ENCODE measurements around the gene RAI1.

Gene RAI1

DNA sequence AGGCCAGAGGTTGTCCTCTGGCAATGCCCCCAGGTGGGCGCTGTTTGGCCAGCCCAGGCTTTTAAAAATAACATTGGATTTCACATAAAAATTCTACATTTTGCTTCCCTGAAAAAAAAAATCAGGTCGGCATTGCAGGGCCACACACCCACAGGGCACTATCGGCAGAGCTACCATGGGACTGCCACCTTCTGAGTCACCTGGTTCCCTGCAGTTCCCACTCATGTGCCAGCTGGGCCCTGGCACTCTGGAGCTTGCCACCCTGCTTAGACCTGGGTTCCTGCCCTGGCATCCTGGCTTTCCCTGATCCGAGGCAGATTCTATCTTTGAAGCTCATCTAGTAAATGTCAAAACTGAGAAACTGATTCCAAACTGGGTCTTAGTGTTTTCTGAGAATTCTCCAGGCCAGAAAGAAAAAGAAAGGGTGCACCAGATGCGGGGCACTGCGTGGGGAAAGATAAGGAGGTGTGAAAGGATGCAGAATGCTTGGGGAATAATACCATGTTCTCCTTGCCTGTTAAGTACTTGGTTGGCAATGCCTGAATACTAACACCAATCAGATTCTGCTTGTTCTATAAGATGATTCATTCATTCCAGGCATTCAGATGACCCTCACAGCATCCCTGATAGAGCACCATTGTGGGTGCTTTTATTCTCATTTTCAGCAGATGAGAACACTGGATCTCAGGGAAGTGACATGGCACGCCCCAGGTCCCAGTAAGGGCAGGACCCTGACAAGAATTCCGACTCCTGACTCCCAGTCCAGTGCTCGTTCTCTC is 51.8 kb downstream of the RAI1 start:
- no peak for DNase-seq (ENCODE audit: low spot score)

DNA sequence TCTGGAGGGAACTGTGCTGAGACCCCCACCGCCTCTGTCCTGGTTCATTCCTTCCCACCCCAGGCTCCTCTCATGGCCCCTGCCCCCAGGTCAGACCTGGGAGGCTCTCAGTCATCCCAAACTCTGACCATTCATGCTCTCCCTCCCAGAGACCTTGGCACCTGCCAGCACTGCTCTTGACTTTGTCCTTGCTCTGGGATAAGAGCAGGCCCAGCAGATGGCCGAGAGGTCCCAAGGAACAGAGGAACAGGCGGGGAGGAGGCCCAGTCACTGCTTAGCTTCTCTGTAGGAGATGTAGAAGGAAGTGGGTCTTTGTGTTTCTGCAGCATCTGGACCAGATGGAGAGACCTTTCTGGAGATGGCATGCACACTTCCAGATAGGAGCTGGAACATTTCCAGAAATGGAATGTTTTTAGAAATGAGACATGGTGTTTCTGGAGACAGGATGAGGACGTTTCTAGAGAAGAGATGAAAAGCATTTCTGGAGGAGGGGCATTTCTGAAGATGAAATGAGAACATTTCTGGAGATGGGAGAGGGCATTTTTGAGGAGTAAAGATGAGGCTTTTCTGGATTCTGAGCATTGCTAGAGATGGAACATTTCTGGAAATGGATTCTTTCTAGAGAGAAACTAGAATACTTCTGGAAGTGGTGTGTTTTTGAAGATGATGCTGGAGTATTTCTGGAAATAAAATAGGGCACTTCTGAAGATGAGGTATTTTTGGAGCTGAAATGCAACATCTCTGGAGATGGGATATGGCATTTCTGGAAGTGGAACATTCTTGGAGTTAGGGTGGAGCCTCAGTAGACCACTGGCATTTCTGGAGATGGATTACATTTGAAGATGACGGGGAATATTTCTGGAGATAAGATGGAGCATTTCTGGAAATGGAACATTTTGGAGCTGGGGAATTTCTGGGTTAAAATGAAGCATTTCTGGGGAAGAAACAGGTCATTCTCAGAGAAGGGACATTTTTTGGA is 55.2 kb downstream of the RAI1 start:
- DNase-seq (ENCODE audit: low spot score): no peak

DNA sequence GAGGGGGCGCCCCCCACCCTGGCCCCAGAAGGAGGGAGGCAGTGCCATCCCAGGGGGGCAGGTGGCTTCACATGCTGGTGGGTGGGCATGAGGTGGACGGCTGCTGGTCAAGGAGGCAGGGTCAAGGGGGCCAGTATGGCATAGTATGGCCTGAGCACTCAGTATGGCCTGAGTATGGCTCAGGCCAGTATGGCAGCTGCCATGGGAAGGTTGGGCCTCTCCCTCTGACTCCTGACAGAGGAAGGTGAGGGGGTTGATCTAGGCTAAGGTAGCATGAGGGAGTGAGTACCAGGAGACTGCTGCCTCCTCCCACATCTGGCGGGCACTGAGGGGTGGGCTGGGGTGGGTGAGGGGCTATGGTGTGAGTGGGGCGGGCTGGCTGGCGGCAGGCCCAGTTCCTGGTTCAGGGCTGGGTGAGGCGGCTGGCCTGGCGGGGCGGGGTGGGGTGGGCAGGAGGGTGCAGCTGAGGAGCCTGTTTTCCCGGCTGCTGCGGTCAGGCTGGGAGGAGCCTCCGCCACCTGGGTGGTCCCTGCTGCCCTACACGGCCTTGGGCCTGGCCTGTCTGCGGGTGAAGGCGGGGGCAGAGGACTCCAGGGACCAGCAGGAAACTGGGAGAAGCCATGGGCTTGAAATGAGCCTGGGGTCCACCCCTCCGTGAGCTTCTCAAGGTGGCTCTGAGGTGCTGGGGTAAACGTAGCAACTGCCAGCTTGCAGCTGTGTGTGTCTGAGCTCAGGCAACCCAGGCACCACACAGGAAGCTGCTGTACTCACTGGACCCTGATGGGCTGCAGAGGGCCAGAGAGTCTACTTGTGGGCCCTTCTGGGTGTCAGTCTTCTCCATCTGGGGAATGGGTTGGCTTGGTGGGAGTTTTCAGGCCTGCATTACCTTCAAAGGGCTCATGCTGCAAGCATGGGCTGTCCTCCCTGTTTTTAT is 57.0 kb downstream of the RAI1 start:
- DNase-seq (ENCODE audit: low spot score): no peak

DNA sequence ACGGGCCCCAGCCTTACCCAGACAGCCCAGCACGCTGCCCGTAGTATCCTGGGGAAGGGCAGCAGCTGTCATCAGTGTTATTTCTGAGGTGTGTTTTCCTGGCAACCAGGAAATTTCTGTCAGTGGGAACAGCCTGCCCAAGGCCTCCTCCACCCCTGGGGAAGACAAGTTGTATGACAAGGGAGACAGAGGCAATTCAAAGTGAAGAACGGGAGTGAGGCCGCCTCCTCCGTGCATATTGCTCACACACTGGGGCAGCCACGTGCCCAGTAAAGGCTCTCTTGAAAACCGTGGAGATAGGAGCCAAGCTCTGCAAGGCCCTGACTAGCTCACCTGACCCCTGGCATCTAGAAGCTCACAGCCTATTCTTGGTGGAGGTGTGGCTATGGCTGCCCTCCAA is 57.6 kb downstream of the RAI1 start:
- no peak for DNase-seq (ENCODE audit: low spot score)

DNA sequence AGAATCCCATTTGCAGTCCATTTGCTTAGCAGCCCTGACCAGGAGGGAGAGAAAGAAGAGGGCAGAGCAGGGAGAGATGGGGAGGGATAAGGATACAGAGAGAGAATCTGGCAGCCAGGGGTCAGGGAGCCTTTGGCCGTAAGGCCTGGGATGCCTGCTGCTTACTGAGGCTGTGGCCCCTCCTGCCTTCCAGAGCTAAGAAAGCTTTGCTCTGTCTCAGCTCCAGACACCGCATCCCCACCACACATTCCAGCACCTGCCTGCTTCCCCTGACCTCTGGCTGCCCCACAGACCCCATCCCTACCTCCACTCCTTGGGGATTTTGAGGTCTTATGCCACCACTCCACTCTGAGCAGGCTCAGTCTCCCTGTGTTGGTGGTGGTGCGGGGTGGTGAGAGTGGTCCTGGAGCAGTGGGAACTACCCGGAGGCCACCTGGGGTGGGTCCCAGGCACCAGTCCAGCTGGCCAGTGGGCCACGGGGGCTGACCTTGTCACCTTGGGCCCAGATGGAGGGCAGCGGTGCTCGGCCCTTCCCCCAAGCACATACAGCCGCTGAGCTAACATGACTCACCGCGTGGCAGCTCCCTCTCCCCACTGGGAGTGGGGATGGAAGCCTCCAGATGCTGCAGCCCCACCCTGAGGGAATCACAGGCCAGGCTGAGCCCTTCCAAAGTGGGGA is 58.3 kb downstream of the RAI1 start:
- no peak for DNase-seq (ENCODE audit: low spot score)

DNA sequence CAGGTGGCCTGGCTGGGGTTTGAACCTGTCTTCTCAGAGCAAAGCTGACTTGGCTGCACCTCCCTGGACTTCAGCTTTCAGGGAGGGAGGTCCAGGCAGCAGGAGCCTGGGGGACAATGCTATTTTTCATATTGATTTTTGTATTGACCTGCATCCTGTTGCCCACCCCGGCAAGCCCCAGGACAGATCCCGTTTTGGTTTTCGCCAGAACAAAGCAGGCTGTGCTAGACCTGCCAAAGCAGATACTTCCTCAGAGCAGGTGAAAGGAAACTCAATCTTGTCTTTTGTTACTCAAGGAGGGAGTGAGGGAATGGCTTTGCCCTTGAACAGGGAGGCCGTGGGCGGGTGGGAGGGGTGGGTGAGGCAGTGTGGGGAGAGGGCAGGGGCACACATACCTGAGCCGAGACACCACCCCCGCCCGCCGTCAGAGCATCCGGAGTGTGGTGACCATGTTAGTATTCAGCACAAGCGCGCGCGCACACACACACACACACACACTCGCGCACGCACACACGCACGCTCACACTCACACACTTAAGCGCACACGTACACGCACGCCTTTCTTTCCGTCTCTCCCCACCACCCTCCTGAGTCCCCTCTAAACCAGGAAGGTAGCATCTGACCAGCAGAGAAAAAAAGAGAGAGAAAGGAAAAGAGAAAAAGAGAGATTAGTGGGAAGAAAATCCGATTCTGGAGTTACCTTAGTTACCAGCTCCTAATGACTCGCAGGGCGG is 59.5 kb downstream of the RAI1 start:
- no peak for DNase-seq (ENCODE audit: low spot score)

DNA sequence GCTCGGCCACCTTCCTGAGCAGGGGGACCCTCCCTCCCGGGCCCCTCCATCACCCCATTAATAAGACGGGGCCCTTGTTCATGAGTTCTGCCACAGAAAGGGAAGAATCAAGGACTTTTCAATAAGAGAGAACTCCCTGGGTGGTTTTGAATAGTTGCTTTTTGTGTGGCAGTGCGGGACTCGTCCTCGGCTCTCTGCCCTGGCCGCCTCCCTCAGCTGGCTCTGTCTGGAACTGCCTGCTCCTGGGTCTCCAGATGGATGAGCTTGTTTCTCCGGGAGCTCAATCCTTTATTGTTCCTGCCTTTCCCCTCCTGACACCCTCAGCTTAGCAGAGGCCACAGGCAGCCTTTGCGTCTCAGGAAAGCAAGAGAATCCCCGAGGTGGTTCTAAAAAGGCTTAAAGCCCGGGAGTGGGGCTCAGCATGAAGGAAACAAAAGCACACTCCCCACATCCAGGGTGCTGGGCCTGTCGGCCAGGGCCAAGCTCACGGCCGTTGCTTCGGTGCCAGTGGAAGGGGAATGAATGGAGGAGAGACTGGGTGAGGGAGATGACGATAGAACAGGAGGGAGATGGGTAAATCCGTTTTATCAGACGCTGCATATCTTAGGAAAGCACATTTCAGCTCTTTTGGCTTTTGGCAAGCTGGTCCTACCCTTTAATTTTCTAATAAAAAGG is 60.2 kb downstream of the RAI1 start:
- DNase-seq (ENCODE audit: low spot score): no peak

DNA sequence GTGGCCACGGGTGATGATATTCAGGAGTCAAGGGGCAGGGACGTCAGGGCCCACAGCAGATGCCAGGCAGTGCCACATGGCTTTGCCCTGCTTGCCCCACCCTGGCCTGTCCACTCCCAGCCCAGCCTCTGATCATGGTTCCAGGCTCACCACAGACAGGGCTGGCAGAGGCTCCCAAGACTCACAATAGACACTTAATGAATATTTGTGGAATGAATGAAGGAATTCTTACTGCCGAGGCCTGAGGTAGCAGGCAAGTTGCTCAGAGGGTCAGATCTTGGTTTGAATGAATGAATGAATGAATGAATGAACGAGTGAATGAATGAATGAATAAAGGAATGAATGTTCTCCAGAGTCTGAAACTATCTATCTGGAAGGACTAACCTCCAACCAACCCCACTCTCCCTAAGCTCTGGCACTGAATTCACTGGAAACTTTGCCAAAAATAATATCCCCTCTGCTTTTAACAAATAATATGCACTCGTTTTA is 60.9 kb downstream of the RAI1 start:
- DNase-seq (ENCODE audit: low spot score): no peak

DNA sequence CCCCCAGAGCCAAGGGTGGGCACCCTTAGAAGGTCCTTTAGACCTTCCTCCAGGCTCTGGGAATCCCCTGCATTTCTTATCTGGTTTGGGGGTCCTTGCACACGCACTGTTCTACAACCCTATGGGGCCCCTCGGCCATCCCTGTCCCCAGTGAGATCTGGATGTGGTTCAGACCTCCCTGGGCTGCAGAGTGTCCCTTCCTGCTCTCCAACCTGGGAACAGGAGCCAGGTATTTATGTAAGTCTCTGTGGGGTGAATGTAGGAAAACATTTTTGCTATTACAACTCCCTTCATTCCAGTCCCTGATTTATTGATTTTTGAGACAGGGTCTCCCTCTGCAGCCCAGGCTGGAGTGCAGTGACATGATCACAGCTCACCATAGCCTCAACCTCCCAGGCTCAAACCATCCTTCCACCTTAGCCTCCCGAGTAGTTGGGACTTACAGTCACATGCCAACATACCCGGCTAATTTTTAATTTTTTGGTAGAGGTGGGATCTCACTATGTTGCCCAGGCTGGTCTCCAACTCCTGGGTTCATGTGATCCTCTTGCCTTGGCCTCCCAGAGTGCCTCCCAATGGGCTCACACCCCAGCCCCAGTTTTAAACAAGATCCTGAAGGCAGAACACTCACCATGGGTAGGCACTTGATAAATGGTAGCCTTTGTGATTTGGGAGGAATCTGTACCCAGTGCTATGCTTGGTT is 61.6 kb downstream of the RAI1 start:
- no peak for DNase-seq (ENCODE audit: low spot score)

DNA sequence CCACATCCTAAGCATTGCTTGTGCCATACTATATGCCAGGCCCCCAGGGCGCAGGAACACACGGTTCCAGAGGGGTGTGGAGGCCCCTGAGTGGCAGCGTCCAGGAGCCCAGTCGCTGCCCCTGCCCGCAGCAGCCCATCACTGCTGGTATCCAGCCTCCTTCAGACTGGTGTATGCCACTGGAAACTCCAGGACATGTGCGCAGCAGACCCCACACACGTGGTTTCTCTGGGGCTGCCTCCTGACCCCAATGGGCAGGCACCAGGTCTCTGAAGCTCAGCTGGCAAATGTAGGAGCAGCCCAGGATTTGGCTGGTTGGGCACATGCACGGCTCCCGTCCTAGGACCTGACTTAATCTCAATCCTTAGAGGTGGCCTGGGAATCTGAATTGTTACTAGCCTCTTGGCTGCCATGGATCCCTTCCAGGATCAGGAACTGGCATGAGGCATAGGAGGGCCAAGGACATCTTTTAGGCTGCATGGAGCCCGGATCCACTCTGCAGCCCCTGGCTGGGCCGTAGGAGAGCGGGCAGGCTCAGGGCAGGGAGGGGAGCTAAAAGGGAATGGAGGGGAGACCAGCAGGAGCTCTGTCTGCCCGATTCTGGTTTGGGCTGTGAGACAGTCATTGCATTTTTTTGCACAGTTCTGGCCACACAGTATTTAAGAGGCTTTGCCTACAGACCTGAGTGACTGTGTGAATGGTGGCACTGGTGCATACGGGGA is 62.3 kb downstream of the RAI1 start:
- DNase-seq (ENCODE audit: low spot score): no peak

DNA sequence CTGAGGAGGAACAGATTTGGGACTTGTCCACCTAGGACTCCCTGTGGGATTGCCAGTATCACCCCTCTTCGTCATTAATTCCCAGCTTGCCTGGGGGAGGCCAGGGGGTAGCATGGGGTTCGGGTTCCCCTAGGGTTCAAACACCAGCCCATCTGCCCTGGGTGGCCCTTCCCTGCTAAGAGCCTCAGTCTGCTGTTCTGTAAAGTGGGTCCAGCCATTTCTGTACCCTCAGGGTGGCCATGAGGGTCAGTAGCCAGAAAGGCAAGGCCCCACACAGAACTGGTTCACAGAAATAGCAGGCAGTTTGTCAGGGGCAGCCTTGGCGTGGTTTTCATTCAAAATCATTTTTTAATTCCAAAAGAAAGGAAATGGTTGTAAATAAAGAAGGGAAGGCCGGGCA is 62.9 kb downstream of the RAI1 start:
- no peak for DNase-seq (ENCODE audit: low spot score)

DNA sequence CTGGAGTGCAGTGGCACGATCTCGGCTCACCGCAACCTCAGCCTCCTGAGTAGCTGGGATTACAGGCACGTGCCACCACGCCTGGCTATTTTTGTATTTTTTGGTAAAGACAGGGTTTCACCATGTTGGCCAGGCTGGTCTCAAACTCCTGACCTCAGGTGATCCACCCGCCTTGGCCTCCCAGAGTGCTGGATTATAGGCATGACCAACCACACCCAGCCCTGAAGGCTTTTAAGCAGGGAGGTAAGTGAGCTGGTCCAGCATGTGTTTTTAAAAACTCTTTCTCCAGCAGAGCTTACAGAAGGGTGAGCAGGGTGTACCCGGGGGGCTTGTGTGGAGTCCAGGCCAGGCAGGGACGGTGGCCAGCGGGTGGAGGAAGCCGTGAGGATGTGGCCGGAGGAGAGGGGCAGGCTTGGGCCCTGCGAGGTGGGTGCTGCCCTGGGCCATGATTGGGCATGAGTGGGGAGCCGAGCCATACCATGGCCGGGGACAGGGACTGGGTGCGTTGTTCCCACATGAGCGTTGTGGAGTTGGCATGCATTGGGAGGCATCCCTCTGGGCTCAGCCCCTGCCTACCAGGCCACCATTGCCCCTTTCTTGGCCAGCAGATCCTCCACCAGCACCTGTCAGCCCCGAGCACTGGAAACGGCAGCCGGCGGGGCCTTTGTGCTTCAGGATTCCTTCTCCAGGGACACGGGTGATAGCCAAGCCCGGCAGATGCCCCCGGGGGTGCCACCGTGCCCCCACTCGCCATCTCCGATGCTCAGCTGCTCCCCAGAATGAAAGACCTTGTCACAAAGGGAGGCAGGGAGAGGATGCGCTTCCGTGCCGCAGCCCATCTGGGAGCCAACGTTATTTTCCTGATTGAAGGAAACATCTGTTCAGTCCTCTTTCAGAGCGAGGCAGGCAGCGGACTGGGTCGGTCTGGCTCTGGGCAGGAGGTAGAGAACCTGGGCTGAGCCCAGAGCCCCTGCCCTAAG is 64.5 kb downstream of the RAI1 start:
- no peak for DNase-seq (ENCODE audit: low spot score)

DNA sequence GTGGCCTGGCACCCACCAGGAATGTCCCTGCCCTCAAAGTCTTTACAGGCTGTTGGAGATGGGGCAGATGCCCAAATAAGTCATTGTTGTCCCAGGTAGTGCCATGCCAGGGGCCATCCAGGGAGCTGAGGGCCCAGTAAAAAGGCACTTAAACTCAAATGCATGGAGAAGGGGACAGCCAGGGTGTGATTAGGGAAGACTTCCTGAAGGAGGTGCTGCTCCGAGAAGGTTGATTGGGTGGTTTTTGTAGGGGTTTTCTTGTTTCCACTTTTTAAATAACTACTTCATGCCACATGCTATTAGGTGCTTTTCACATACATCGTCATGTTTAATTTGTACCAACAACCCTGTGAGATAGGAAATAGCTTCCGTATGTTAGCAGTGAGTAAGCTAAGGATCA is 66.9 kb downstream of the RAI1 start:
- no peak for DNase-seq (ENCODE audit: low spot score)

DNA sequence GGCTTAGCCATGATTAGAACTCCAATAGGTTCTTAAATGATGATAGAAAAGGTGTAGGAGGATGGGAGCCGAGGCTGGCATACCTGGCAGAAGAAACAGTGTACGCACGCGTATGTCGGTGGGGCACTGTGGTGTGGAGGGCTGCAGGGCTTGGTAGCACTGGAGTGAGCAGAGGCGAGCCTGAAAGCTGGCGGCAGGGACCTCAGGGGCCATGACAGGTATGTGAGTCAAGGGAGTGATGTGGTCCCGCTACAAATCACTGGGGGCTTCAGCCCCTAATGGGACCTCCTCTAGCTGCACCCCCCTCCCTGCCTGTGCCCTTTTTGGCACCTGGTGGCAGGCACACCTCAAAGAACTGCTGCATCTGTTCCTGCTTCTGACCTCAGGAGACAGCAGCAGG is 67.3 kb downstream of the RAI1 start:
- no peak for DNase-seq (ENCODE audit: low spot score)

DNA sequence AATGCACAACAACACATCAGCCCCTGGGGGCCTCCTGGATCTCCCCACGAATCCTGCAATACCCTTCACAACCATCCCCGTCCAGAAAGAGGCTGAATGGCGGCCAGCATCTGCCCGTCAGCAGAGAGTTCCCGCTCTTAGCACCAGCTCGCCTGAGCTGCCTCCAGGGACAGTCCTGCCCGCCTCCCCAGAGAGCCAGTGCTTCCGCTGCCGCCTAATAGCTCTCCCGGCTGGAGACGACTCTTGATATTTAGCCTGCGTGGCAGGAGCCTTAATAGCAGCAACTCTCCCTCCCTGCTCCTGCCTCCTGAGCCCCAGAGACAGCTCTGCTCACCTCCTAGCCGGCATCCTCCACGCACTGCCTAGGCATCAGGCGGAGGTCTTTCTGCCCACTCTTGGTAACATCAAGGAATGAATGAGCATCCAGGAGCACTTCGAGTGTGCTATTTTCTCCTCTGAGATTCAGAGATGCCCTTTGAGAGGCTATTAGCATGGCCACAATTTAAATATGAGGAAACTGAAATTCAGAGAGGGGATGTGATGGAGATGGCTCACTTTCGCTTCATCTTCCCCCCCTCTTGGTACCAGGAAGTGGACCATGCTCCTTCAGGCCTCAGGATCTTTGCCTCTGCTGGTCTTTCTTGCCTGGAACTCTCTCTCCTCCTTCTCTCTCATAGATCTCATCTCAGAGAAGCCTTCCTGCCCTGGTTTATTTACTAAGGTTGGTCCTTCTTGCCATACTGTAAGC is 67.9 kb downstream of the RAI1 start:
- no peak for DNase-seq (ENCODE audit: low spot score)

DNA sequence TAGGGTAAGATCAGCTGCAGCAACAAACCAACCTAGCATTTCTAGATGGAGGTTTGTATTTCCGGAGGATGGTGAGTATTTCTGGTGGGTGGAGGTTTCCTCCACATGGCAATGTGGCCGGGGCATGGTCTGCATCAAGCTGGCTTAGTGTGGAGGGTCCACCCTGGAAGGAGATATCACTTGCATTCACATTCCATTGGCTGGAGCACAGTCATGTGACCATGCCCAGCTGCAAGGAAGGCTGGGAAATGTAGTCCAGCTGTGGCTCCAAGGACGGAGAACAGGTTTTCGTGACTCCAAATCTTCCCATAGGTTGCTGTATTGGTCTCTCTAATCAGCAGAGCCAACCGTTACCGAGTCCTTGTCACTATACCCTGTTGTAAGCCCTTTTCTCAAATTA is 68.7 kb downstream of the RAI1 start:
- DNase-seq (ENCODE audit: low spot score): peak; percentile 82

DNA sequence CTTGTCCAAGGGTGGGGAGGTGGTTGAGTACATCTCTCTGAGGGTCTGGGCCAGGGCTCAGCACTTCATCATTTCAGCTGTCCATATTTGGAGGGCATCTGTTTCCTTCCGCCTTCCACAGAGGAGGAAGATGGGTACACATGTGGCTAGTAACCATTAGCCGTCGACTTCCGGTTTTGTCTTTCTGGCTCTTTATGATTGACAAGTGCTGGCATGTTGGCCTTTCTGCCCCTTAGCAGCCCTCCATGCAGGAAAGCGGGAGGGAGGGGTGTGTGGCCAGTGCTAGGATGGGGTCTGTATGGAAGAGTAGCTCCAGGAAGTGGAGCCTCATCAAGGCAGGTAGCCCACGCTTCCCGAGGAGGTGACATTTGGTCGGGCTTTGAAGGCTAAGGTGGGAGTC is 69.6 kb downstream of the RAI1 start:
- DNase-seq (ENCODE audit: low spot score): no peak
